ENCODE measurements around the gene OXCT2.
A peak's percentile ranks its signal among the peaks of the same experiment; 100 is the strongest.

Gene OXCT2

GRCh38 chr1:39733161-39733560 is 38.0 kb downstream of the OXCT2 start:
- DNase-seq (ENCODE audit: low read depth) = no peak

- no peak for DNase-seq (ENCODE audit: low read depth)
Observed at GRCh38 chr1:39732730-39733129, 38.4 kb downstream of the OXCT2 start.

- DNase-seq (ENCODE audit: low read depth) = no peak
Observed at GRCh38 chr1:39729842-39730241, 41.3 kb downstream of the OXCT2 start.

- no peak for DNase-seq (ENCODE audit: low read depth)
Observed at GRCh38 chr1:39729030-39729429, 42.1 kb downstream of the OXCT2 start.

- no peak for DNase-seq (ENCODE audit: low read depth)
Observed at GRCh38 chr1:39727932-39728317, 43.2 kb downstream of the OXCT2 start.

GRCh38 chr1:39727221-39727931 is 43.8 kb downstream of the OXCT2 start:
- no peak for DNase-seq (ENCODE audit: low read depth)

- DNase-seq (ENCODE audit: low read depth) = no peak
Observed at GRCh38 chr1:39726600-39726999, 44.5 kb downstream of the OXCT2 start.

GRCh38 chr1:39722495-39722894 is 48.7 kb downstream of the OXCT2 start:
- no peak for DNase-seq (ENCODE audit: low read depth)

- DNase-seq (ENCODE audit: low read depth) = no peak
Observed at GRCh38 chr1:39721664-39722063, 49.5 kb downstream of the OXCT2 start.

GRCh38 chr1:39720094-39720999 is 50.8 kb downstream of the OXCT2 start:
- DNase-seq (ENCODE audit: low read depth) = peak; percentile 34
